Measurements from ENCODE around the gene SPDL1.

- no peak for TF ChIP-seq CTCF (conservative IDR thresholded peaks at IDR 0.05; ENCODE audit: low read depth, low read length)
- no peak for TF ChIP-seq EZH2phosphoT487 (IDR thresholded peaks at IDR 0.05; ENCODE audit: borderline replicate concordance, low read length)
Measured at GRCh38 chr5:169576181-169576598, 7.4 kb upstream of the SPDL1 start.
